ENCODE results near the gene RASD1. TPM values are rescaled to one million over a fixed set of nuclear protein-coding genes. Genes with fewer than 3 reads are reported as not detected.

Gene RASD1
- total and polyA plus RNA-seq, 2 of the 4 experiments (the other 2 are of a cell fraction): 0.54 to 1.8 TPM

DNA sequence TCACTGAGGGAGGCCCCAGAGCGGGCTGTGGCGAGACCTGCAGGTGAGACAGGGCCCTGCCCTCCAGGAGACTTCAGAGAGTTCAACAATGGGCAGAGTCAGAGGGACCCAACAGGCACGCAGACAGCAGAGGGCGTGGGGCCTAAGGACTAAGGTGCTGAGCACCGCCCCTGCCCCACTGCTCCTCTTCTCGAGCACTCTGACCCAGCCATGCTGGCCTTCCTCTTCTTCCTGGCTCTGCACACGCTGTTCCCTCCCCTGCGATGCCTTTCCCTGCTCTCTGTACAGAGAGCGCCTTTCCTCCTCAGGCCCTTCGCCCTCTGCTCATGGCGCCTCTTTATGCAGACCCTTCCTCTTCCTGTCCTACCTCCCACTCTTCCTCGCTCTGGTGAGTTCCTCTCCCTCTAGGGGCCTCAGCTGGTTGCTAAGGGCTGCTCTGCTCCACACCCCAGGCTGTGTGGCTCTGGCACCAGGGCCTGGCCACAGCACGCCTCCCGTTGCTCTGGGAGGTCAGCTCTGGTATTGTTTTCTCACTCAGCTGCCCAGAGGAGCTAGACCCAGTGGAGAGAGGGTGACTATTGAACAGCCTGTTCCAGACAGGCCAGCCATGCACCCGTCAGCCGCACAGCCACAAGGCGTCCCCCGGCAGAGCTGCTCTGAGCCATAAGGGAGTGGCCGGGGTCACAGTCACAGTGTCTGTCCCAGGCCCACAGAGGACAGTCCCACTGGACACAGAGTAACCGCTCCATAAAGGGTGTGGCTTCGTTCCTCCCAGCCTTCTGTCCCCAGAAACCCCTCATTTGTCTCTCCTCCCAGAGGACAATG lies 13.6 kb upstream of the RASD1 start:
- Histone ChIP-seq H3K36me3 (ENCODE audit: control insufficient read depth, insufficient read depth, low read length) (no peaks in the 10 kb centered on the region), H3K4me2 (ENCODE audit: low read depth, low read length) (no peak overlapping the region), H3K9me3 (ENCODE audit: control insufficient read depth, insufficient read depth, low read length) (no peaks in the 10 kb centered on the region), H3K27me3 (ENCODE audit: control insufficient read depth, insufficient read depth, low read length) (peaks cover 4% of the 10 kb centered on the region; the same call in 1 of the 2 replicates), H2AFZ (replicated peaks; ENCODE audit: low read length, poor library complexity) (no peak overlapping the region), H3K4me1 (ENCODE audit: control insufficient read depth, insufficient read depth, low read length) (peaks cover 9% of the 10 kb centered on the region), H3K79me1 (ENCODE audit: low read depth in 1 of 2, low read length in 2 of 2) (no peaks in the 10 kb centered on the region), H2AK5ac (ENCODE audit: low read depth, low read length) (no peak overlapping the region), H3K23ac (ENCODE audit: low read depth, low read length) (no peak overlapping the region), H3K9ac (ENCODE audit: low read depth, low read length) (no peak overlapping the region), H3K9me1 (ENCODE audit: insufficient read depth, low read length) (peaks cover 4% of the 10 kb centered on the region; the same call in 1 of the 2 replicates), H4K5ac (ENCODE audit: low read depth, low read length) (no peak overlapping the region), H3K27ac (ENCODE audit: insufficient read depth, low read length) (no peak overlapping the region), H3K4me3 (ENCODE audit: insufficient read depth, low read depth, low read length) (no peak overlapping the region), H3K14ac (replicated peaks; ENCODE audit: low read depth, low read length) (no peak overlapping the region), H2BK5ac (ENCODE audit: low read depth, low read length, poor library complexity, severe bottlenecking) (no peak overlapping the region), H4K8ac (ENCODE audit: low read depth in 2 of 2, low read length in 2 of 2) (no peak overlapping the region), H2BK15ac (ENCODE audit: low read depth, low read length) (no peak overlapping the region), H2AK9ac (replicated peaks; ENCODE audit: low read depth, low read length, poor library complexity) (no peak overlapping the region), H3K56ac (ENCODE audit: extremely low read depth, insufficient read depth, low read length) (no peak overlapping the region), H4K91ac (ENCODE audit: insufficient read depth, low read depth, low read length) (no peak overlapping the region), H3K18ac (ENCODE audit: low read depth, low read length) (no peak overlapping the region), H3K4ac (ENCODE audit: low read depth, low read length) (no peak overlapping the region; the same call in 1 of the 2 replicates), H2BK20ac (ENCODE audit: low read depth, low read length) (no peak overlapping the region), H4K20me1 (ENCODE audit: insufficient read depth, low read length) (peaks cover 28% of the 10 kb centered on the region), H2BK120ac (ENCODE audit: low read depth, low read length) (no peak overlapping the region)
- intact Hi-C loops (cut with micrococcal nuclease): no loop called here
- TF ChIP-seq, protein P1, sequence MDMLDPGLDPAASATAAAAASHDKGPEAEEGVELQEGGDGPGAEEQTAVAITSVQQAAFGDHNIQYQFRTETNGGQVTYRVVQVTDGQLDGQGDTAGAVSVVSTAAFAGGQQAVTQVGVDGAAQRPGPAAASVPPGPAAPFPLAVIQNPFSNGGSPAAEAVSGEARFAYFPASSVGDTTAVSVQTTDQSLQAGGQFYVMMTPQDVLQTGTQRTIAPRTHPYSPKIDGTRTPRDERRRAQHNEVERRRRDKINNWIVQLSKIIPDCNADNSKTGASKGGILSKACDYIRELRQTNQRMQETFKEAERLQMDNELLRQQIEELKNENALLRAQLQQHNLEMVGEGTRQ (IDR thresholded peaks at IDR 0.05; ENCODE audit: low read depth, low read length): no peak
- TF ChIP-seq CEBPB (IDR thresholded peaks at IDR 0.05; ENCODE audit: low read depth, low read length): no peak
- TF ChIP-seq RAD21 (IDR thresholded peaks at IDR 0.05; ENCODE audit: low read length): no peak
- no peak for TF ChIP-seq SMC3 (IDR thresholded peaks at IDR 0.05; ENCODE audit: low read depth, low read length)
- TF ChIP-seq BHLHE40 (IDR thresholded peaks at IDR 0.05; ENCODE audit: low read depth, low read length): no peak
- TF ChIP-seq RCOR1 (IDR thresholded peaks at IDR 0.05; ENCODE audit: insufficient replicate concordance, low read length): no peak
- no peak for TF ChIP-seq NFE2L2 (IDR thresholded peaks at IDR 0.05; ENCODE audit: low read depth, low read length)
- TF ChIP-seq MXI1 (IDR thresholded peaks at IDR 0.05; ENCODE audit: borderline replicate concordance, low read depth, low read length): no peak
- no peak for TF ChIP-seq POLR2A (IDR thresholded peaks at IDR 0.05; ENCODE audit: low read depth, low read length)
- TF ChIP-seq, protein P2, sequence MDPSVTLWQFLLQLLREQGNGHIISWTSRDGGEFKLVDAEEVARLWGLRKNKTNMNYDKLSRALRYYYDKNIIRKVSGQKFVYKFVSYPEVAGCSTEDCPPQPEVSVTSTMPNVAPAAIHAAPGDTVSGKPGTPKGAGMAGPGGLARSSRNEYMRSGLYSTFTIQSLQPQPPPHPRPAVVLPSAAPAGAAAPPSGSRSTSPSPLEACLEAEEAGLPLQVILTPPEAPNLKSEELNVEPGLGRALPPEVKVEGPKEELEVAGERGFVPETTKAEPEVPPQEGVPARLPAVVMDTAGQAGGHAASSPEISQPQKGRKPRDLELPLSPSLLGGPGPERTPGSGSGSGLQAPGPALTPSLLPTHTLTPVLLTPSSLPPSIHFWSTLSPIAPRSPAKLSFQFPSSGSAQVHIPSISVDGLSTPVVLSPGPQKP (IDR thresholded peaks at IDR 0.05; ENCODE audit: borderline replicate concordance, low read depth, low read length): no peak
- in situ Hi-C loops (cut with MboI; ENCODE audit: low sequenced_read_pairs): no loop called here
- ATAC-seq (ENCODE audit: low read depth) (no peak), DNase-seq (no peak)
- BruUV-seq (replicated peaks): no TSS peak
- POLR2A ChIA-PET (ENCODE audit: unreplicated experiment): no interaction called here
- CTCF ChIA-PET: no interaction called here
- 100% methylated on average over 9 of the region's 21 CpGs; no CpG with 5 or more reads in 1 of the 2 experiments for WGBS, 2 experiments (ENCODE audit: extremely low coverage in 2 of 2, insufficient read length in 1 of 2)
- dilution Hi-C loops (cut with HindIII; ENCODE audit: low sequenced_read_pairs, unreplicated experiment): no loop called here
